SKM-1 (cell line): ENCODE measurements around the gene CDC7.
A peak's percentile ranks its signal among the peaks of the same experiment; 100 is the strongest.
"Not testable (repeated sequence)": the region's sequence is repeated elsewhere in the genome, so short reads cannot be mapped to it uniquely, and the experiment has no call there.

Experiments used
- DNase-seq: peaks from one replicate; lab custom pipeline; 2025; ENCODE audit not compliant: unreplicated experiment; lab: John Stamatoyannopoulos, UW

The CDC7 gene

GRCh38 chr1:91510754-91511153 is 10.1 kb downstream of the CDC7 start:
- DNase-seq, result no peak

- peak; percentile 18 for DNase-seq
Measured at GRCh38 chr1:91511386-91511785, 10.7 kb downstream of the CDC7 start.

DNA sequence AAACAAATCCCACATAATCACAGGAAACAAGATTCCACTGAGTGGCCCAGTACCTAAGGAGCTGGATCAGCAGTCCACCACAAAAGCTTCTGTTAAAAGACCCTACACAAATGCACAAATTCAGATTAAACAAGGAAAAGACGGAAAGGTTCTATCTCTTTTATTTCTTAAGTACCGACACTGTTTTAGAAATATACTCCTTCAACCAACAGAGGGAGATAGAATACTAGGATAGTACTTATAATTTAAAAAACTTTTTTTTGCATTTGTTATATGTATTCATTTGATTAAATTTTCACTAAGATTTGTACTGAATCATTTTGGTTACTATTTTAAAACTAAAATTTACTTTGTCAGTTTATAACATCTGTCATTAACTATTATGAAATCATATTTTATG is 12.5 kb downstream of the CDC7 start:
- DNase-seq, result no peak

DNA sequence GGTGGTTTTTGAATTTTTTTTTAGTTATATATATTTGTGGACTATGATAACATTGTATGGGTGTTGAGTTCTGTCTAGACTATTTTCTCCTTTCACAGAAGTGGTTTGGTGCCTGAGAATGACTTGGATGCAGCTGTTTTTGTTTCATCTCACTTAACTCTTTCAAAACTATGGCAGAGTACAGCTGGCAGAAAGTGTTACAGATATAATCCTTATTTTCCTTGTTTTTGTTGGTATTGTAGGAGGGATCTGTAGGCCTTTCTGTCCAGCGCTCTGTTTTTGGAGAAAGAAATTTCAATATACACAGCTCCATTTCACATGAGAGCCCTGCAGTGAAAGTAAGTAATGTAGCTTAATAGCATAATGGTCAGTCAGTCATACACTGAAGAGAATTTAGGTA is 13.1 kb downstream of the CDC7 start:
- DNase-seq, result no peak

DNA sequence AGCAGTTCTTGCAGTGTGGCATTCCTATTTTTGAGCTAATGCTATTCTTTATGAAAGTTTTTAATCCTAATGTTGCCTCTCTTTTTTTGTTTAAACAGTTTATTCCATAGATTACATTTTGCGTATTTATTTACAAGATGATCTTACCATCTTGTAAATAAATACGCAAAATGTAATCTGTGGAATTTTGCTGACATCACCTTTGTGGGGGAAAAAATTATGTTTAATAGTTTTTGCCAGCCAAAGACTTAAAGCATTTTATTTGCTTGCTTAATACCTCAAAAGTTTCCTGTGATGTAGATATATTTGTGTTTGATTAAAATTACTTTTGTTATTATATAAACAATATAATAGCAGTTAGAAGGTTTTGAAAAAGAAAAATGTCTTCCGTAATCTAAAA is 15.3 kb downstream of the CDC7 start:
- no peak for DNase-seq

GRCh38 chr1:91516605-91517004 is 16.0 kb downstream of the CDC7 start:
- not testable (repeated sequence) for DNase-seq

- DNase-seq, result not testable (repeated sequence)
Measured at GRCh38 chr1:91519167-91519566, 18.5 kb downstream of the CDC7 start.

DNA sequence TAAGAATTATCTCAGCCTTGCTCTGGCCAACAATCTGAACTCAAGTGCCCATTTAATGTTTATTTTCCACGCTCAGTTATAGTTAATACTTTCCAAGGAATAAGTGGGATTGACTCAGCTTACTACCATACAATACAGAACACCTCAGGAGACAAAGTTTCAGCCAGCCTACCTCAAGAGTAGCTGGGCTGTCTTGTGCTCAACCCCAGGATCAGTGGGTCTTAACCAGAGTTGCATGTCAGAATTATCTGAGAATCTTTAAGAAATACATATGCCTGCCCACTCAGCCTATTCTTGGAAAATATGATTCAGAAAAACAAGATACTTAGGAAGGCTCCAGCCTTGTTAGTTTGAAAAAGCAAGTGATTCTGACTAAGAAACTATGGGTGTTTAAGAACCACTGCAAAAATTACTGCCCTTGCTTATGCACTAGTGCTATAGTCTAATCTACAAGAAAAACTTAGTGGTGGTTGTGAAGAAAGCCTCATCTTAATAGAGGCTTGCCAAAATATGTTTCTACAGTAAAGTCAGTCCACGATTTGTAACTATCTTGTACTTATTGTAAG is 20.4 kb downstream of the CDC7 start:
- DNase-seq, result no peak

- no peak for DNase-seq
Measured at GRCh38 chr1:91523482-91523881, 22.8 kb downstream of the CDC7 start.

DNA sequence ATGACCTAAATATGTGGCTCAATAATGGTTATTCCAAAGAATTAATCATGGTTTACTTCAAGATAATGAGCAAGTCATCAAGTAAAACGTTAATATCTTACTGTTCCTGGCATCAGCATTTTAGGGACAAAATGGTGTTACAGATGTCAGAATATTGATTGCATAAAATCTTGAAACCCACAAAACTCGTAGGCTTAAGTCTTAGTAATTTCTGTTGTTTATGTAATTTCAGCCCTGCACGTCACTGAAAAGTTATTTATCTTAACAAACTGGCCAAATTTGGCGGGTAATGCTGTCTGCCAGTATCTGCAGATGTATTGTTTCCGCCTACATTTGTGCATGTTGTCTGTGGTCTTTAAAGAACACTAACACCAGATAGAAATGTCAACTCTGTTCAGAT is 25.8 kb downstream of the CDC7 start:
- no peak for DNase-seq

- DNase-seq, result no peak
Measured at GRCh38 chr1:91527266-91527765, 26.7 kb downstream of the CDC7 start.

- no peak for DNase-seq
Measured at GRCh38 chr1:91527781-91528180, 27.1 kb downstream of the CDC7 start.

- no peak for DNase-seq
Measured at GRCh38 chr1:91529856-91530255, 29.2 kb downstream of the CDC7 start.

- no peak for DNase-seq
Measured at GRCh38 chr1:91533361-91534024, 32.8 kb downstream of the CDC7 start.

GRCh38 chr1:91535441-91535840 is 34.8 kb downstream of the CDC7 start:
- no peak for DNase-seq

DNA sequence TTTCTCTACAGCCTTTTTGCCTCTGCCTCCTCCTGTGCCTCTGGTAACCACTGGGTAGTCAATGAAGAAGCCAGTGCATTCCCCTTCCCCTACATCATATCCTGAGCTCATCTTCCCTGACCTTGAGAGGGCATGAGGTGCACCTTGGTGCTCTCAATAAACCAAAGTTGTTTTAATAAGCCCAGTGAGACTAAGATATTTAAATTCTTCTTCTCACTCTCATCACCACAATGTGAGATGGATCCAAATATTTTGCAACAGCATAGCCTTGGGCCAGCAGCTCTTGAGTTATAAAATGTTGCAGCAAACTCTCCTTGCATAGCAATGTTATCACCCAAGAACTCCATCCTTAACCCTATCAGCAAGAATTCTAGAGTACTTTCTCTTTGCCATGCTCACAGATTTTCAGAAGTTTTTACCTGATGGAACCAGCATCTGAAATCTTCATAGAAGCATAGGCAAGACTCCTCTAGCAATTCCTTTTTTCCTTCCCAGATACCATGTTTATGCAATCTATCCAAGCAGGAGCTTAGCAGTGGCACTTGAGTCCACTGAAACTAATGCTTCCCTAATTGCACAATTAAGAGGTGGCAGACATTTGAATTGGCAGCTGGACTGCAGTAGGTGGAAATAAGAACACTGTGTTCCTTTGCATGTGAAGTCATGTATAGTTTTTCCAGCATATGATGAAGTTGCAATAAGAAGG is 36.8 kb downstream of the CDC7 start:
- no peak for DNase-seq

DNA sequence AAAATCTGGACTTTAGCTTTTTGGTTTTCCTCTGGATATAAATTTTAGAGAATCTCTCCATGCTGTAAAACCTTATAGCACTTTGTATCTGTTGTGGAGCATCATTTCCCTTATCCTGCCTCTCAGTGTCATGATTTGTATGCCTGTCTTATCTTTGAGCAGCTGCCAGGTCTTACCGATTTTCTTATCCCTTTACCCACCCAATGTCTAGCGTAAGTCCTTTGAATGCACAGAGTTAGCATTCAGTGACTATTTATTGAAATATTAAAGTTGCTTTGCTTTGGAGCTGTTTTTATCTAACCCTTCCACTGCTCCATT is 37.3 kb downstream of the CDC7 start:
- no peak for DNase-seq

DNA sequence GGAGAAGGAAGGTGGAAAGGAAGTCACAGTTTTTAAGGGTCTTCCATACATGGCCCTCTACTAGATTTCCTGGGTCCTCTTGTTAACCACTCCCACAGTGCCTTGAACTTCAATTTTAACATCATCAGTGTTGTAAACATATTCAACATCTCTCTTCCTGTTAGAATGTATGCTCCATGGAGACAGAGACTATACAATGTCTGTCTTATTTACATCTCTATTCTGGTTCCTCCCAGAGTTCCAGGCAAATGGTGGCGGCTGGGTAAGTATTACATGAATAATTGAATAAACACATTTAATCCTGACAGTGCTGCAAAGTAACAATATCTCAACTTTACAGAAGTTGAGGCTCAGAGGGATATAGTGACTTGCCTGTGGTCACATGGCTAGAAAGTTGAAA is 40.3 kb downstream of the CDC7 start:
- DNase-seq, result no peak

GRCh38 chr1:91541918-91542533 is 41.4 kb downstream of the CDC7 start:
- no peak for DNase-seq

DNA sequence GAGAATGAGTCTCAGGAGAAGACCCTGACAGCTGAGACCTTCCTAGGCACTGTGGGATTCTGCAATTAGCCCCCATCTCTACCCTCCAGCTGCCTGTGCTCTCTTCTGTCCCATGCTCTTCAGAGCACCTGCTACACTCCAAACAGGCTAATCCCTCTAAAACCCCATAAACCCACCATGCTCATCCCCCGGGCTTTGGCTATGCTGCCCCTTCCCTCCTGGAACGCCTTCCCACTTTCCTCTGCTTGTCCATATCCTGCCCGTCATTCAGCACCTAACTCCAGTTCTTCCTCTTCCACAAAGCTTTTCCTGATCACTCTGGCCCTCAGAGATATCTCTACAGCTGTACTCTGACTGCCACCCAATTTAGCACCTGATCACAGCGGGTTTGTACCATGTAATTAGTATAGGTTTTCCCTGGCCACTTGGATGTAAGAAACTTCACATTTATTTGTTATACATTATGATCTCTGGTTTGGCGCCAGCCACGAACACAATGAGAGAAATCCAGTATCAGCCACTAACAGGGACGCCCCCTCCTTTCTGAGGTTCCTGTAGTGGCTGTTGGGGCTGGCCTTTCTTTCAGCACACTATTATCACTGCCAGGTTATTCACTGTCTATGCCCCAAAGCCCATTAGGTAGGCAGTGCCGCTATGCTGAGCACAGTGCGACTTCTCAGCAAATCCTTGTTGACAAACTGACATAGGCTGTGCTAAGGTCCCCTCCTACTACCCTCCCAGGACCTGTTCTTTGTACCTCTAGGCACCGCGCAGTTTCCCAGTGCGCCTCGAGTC is 45.1 kb downstream of the CDC7 start:
- no peak for DNase-seq

DNA sequence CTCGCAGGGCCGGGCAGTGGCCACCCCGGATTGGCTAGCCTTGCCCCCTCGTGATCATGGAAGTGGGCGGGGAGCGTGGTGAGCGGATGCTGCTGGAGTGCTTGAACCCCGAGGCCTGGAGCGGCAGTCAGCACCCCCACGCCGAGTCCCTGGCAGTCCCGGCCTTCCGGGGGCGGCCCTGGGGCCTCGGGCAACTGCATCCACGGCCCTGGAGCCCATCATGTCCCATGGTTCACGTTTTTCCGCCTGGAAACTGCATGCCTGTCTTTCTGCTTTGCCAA is 45.6 kb downstream of the CDC7 start:
- no peak for DNase-seq

DNA sequence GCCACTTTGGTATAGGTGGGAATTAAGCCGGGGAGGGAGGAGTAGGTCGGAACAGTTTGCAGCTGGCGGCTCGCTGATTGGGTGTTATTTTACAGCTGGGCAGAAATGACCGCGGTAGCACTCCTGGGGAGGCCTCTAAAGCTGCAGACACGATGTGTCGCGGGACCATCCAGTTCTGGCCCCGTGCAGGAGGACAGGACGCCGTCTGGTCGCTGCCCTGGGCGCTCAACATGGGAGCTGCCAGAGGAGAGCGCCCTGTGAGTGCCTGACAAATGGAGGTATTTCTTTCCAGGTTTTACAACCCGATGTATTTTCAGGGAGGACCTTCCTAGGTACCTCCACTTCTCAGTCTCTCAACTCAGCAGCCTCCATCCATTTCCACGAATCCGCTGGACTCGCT is 46.2 kb downstream of the CDC7 start:
- DNase-seq, result no peak
